Activated CD8-positive, alpha-beta memory T cell treated with anti-CD3 and anti-CD28 coated beads, Interleukin-2, amount 50 U/mL, for 1 hour (primary cell): Measurements from ENCODE around the gene TLE3.

Experiments
- DNase-seq: peaks from one replicate; pipeline ENCODE4 v3.0.0-alpha.2; 2020; ENCODE audit errors: extremely low read depth

The TLE3 gene

GRCh38 chr15:70031261-70031660 lies 66.5 kb downstream of the TLE3 start:
- no peak for DNase-seq

- DNase-seq, result no peak
These were observed 66.9 kb downstream of the TLE3 start for GRCh38 chr15:70030851-70031250.

DNA sequence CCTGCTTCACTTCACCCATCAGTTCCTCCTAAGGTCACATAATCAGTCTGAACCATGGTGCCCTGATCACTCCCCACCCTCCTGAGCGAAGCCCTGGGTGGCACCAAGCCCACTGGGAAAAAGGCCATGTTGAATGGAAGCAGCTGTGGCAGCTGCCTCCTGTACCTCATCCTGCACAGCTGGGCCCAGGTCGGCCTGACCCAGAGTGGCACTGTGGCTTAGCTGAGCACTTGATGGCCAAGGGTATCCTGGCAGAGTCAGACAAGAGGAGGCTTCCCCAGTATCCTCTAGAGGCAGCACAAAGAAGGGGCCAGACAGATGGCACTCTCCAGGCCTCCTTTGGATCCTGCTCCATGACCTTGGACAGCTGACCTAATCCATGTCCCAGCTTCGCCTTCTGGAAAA lies 68.4 kb downstream of the TLE3 start:
- DNase-seq, result no peak

- no peak for DNase-seq
These were observed 70.2 kb downstream of the TLE3 start for GRCh38 chr15:70027518-70027917.

DNA sequence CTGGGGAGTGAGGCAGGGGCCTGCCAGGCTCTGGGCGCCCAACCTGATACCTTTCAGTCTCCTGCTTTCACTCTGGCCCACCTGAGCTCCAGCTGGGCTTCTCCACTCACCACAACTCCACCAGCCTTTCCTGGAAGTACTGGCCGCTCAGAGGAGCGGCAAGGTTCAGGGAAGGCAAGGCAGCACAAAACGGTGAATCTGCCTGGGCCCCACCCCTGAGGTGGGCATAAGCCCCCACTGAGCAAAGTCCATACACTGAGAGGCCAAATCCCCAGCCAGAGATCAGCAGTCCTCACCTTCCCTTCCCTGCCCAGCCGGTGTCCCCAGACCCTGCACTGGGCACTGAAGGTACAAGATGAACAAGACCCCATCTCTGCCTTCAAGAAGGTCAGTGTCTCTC lies 70.7 kb downstream of the TLE3 start:
- DNase-seq, result no peak

DNA sequence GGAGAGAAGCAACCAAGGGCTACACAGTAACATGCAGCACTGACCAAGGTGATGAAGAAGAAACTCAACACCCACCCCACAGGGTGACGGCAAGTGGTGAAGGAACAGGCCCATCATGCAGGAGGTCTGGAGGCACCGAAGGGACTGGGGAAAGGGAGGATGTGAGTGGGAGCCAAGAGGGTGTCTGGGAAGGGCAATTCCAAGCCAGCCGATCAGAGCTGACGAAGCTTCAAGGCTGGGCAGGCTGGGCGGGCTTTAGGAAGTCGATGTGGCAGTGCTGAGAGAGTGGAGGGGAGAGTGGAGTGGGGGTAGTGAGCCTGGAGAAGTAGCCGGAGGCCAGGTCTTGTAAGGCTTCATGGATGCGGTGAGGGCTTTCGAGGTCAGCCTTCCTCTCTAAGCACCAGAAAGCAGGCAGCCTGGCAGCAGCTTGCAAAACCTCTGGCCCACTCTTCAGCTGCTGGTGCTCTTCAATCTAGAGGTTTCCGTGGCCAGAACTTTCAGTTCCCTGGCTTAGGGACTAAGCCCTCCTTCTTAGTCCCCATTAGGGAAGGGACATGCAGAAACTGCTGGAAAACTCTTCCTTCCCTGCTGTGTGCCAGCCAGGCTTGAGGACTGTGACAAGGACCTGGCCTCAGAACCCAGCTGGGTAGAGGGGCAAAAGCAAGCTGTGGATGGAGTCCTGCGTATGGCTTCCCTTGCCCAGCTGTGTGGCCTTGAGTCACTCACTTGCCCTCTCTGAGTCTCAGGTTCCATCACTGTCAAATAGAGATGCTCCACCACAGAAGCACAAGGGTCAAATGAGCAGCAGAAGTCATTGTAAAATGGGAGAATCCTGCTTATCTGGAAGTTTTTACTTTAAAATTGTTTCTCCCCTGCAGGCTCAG lies 72.1 kb downstream of the TLE3 start:
- DNase-seq, result no peak

DNA sequence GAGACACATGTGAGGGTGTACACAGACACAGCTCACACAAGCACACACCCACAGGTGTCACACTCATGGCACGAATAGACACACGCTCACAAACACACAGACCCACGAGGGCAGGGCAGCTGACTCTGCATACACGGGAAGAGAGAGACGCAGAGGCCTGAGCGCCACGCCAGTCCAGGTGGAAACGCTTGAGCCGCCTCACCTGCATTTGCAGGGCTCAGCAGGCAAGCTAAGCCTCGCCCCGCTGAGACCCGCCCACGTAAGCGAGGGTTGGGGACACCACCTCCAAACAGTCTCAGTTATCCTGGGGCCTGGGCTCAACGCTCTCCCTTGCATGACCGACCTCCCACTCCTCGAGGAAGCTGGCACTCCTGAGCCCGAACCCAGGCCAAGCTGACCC lies 73.2 kb downstream of the TLE3 start:
- no peak for DNase-seq

DNA sequence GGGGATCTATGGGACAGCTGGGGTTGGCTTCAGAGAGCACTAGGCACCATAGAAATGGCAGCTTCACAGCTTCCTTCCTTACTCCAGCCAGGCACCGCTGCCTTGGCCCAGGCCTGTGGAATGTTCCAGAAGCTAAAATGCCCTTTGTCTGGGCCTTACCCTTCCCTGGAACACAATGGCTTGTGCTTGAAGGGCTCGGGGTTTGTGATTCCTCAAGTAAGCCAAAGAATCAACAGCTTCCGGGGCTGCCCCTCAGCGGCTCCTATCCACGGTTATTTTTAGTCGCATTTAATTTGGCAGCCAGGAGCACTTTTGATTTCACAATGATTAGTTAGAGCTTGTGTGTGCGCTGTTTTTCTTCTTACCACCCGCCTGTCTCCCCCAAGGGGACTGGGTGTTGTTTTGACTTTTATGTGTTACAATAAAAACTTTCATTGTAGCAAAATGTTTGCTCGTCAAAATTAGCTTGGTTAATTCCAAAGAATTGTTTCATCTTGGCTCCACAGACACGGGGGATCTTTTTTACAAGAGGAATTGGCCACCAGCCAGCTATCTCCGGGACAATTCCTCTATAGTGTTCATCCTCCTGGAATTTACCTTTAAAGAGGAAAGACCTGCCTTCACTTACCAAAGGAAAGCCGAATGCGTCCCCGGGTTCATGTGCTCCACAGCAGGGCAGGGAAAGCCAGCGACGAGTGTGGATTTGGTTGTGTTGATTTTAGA lies 73.8 kb downstream of the TLE3 start:
- no peak for DNase-seq

- peak; percentile 45 for DNase-seq
These were observed 74.5 kb downstream of the TLE3 start for GRCh38 chr15:70023064-70023768.

GRCh38 chr15:70020229-70020628 lies 77.5 kb downstream of the TLE3 start:
- DNase-seq, result no peak

GRCh38 chr15:70018646-70019600 lies 78.8 kb downstream of the TLE3 start:
- DNase-seq, result no peak

DNA sequence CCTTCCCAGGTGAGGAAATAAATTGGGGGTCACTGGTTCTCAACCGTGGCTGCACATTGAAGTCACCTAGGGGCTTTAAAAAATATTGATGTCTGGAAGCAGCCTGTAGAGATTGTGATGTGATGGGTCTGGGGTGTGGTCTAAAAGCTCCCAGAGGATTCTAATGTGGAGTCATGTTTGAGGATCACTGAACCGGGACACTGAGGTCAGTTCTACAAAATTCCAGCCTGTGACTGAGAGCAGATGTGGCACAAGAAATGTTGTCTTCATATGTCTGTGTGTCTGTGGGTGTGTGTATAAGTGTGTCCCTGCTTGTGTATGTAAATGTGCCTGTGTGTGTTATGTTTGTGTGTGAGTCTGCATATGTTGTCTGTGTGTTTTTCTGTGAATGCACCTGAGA lies 79.9 kb downstream of the TLE3 start:
- no peak for DNase-seq

DNA sequence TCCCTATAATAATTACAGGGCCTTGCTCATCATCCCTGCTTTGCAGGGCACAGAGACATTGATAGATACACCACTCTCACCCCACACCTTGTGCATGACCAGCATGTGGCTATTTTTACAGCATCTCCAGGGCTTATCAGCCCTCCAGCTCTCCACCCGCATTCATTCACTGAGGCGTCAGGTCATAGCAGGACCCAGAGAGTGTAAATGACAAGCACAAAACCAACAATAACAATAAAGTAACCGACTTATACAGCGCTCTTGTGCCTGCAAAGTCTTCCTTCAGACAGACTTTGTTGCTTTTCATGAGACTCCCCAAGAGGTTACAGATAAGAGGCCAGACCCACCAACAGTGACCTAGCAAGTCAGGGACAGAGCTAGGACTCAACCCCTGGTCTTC lies 80.7 kb downstream of the TLE3 start:
- no peak for DNase-seq

DNA sequence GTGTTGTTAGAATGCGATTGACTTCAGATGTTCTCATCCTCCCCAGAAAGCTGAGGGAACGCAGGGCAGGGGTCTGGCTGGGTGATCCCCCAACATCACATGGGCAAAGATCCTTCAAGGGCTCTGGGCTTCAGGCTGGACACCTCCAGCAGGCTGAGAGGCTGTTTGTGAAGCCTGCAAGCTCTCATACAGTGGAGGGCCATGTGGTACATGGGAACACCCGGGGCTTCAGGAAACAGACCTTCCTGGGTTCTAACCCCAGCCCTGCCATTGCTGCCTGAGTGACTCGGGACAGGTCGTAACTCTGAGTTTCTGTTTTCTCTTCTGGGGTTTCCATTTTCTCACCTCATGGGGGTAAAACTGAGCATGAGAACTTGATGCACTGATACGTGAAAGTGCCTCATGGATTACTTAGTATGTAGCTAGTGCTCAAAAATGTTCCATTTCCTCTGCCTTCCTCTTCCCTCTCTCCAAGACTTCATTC lies 81.2 kb downstream of the TLE3 start:
- no peak for DNase-seq

GRCh38 chr15:70014860-70015490 lies 82.7 kb downstream of the TLE3 start:
- no peak for DNase-seq

GRCh38 chr15:70014331-70014730 lies 83.4 kb downstream of the TLE3 start:
- no peak for DNase-seq

- DNase-seq, result no peak
These were observed 83.9 kb downstream of the TLE3 start for GRCh38 chr15:70013656-70014313.

GRCh38 chr15:70012895-70013294 lies 84.8 kb downstream of the TLE3 start:
- DNase-seq, result no peak

DNA sequence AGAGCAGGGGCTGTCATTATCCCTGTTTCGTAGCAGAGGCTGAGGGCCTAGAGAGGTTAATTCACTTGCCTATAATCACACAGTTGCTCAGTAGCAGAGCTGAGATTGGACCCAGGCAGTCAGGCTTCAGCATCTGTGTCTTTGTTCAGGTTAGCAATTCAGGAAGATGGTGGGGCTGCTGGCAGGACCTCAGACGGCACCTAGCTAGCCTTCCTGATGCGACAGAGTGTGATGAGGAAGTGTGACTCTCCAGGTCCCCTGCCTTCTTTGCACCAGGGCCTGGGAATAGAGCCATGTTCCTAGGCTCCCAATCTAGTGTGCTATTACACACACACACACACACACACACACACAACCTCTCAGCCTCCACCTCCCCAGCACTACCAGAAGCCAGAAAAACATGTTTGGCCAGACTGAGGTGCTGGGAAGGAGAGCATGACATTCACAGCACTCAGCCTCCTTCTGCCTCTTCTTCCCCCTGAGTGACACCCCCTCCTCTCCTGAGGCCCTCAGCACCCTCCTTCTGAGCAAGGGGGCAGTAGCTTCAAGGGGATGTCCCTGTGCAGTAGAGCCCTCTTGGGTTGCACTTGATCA lies 88.9 kb downstream of the TLE3 start:
- DNase-seq, result no peak
